Neural crest cell (in vitro differentiated cells): ENCODE results near the gene SAV1. TPM values are rescaled to one million over a fixed set of nuclear protein-coding genes. Genes with fewer than 3 reads are reported as not detected.

Source experiments
- DNase-seq: peaks from one replicate; pipeline ENCODE4 v3.0.0; 2021; ENCODE audit warnings: low read depth, mixed read lengths, low spot score
- H3K27ac Mint-ChIP-seq: one replicate; pipeline ENCODE4 v1.8.0; 2021; ENCODE audit warnings: mild to moderate bottlenecking, mixed read lengths; ENCODE audit not compliant: unreplicated experiment
- H3K27me3 Mint-ChIP-seq: 2 replicates; pipeline ENCODE4 v1.8.0; 2021; ENCODE audit warnings: low read depth, mild to moderate bottlenecking, mixed read lengths
- H3K36me3 Mint-ChIP-seq: 2 replicates; pipeline ENCODE4 v1.8.0; 2021; ENCODE audit warnings: low read depth, mild to moderate bottlenecking, mixed read lengths
- H3K4me1 Mint-ChIP-seq: 2 replicates; pipeline ENCODE4 v1.8.0; 2021; ENCODE audit warnings: mixed read lengths
- H3K4me3 Mint-ChIP-seq: one replicate; pipeline ENCODE4 v1.8.0; 2021; ENCODE audit warnings: mild to moderate bottlenecking, mixed read lengths
- H3K9me3 Mint-ChIP-seq: 2 replicates; pipeline ENCODE4 v1.8.0; 2021; ENCODE audit warnings: mixed read lengths
- total RNA-seq: library from RNA; stranded (reverse); gene quantifications from 2 replicates; pipeline ENCODE4 v1.2.1, GENCODE V29; 2021
- TF ChIP-seq, protein P1 (sequence below): fragments of 200-600 bp; sonication (generic); conservative IDR thresholded peaks from 2 replicates; pipeline ENCODE4 v1.5.0; 2021; ENCODE audit warnings: antibody characterized with exemption, mild to moderate bottlenecking

The SAV1 gene
- total RNA-seq, 1 donor from 2014 or later: 23.5 TPM

DNA sequence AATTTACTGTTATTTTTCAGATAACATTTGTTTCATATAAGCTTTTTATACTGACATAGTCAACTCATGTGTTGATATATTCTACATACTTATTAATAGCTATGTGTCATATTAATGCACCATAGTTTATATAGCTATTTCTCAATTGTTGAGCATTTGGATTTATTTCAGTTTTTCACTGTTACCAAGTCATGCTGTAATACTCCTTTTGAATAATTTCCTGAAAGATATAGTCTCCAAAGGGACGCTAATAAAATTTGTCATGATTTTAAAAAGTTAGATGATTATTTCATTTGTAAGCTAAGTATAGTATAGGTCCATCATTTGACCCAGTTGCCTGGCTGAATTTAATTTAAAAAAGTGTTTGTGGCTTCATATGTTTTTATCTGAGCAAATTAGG, 60.3 kb downstream of the SAV1 start:
- H3K4me3 Mint-ChIP-seq: no peak overlapping the region

DNA sequence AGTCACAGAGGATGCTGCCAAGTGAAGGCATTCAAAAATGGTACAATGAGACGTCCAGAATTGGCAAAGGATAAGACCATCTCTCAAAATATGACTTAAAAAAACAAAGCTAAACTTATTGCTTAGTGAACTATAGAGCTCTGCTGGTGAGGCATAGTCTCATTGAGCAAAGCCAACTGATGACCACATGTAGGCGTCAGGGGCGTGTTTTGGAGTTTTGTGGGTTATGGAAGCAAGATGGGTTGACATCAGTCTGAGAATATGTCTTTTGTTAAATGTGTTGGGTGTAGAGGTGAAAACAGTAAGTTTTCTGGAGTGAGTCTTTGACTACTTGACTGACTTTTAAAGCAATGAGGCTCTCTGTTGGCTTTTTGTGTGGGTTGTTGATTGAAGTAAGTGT, 60.9 kb downstream of the SAV1 start:
- TF ChIP-seq, protein P1, sequence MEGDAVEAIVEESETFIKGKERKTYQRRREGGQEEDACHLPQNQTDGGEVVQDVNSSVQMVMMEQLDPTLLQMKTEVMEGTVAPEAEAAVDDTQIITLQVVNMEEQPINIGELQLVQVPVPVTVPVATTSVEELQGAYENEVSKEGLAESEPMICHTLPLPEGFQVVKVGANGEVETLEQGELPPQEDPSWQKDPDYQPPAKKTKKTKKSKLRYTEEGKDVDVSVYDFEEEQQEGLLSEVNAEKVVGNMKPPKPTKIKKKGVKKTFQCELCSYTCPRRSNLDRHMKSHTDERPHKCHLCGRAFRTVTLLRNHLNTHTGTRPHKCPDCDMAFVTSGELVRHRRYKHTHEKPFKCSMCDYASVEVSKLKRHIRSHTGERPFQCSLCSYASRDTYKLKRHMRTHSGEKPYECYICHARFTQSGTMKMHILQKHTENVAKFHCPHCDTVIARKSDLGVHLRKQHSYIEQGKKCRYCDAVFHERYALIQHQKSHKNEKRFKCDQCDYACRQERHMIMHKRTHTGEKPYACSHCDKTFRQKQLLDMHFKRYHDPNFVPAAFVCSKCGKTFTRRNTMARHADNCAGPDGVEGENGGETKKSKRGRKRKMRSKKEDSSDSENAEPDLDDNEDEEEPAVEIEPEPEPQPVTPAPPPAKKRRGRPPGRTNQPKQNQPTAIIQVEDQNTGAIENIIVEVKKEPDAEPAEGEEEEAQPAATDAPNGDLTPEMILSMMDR: no peak
- Mint-ChIP-seq H3K36me3 (peaks cover 4% of the 10 kb centered on the region), H3K4me1 (peaks cover 16% of the 10 kb centered on the region), H3K27me3 (no peaks in the 10 kb centered on the region), H3K4me3 (no peak overlapping the region), H3K27ac (peak overlapping the region; percentile 79), H3K9me3 (no peaks in the 10 kb centered on the region)
- DNase-seq: no peak

More for the DNA sequence above, 60.3 kb downstream of the SAV1 start:
- H3K4me1 Mint-ChIP-seq: peaks cover 16% of the 10 kb centered on the region
- H3K36me3 Mint-ChIP-seq: peaks cover 4% of the 10 kb centered on the region
- DNase-seq: no peak
- TF ChIP-seq, protein P1: no peak
- H3K27me3 Mint-ChIP-seq: no peaks in the 10 kb centered on the region
- no peak overlapping the region for H3K27ac Mint-ChIP-seq
- no peaks in the 10 kb centered on the region for H3K9me3 Mint-ChIP-seq

DNA sequence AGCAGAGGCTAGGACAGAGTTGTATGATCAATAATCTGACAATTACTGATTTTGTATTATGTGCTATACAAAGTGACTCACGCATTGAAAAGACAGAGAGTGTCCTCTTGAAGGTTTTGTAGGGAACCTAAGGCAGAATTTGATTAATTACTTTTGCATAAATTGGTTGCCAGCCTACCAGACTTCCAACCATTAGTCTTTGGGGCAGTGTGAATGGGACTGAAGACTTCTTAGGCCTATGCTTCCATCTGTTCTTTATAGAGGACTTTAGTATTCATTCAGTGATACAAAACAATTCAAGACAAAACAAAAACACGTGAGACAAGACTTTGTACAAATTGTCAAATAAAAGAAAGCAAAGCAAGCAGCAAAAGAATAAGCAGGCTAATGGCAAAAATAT, 61.6 kb downstream of the SAV1 start:
- TF ChIP-seq, protein P1: no peak
- no peaks in the 10 kb centered on the region for H3K27me3 Mint-ChIP-seq
- H3K4me1 Mint-ChIP-seq: peaks cover 16% of the 10 kb centered on the region
- no peak for DNase-seq
- no peak overlapping the region for H3K4me3 Mint-ChIP-seq
- no peaks in the 10 kb centered on the region for H3K9me3 Mint-ChIP-seq
- H3K27ac Mint-ChIP-seq: no peak overlapping the region
- H3K36me3 Mint-ChIP-seq: peaks cover 4% of the 10 kb centered on the region

DNA sequence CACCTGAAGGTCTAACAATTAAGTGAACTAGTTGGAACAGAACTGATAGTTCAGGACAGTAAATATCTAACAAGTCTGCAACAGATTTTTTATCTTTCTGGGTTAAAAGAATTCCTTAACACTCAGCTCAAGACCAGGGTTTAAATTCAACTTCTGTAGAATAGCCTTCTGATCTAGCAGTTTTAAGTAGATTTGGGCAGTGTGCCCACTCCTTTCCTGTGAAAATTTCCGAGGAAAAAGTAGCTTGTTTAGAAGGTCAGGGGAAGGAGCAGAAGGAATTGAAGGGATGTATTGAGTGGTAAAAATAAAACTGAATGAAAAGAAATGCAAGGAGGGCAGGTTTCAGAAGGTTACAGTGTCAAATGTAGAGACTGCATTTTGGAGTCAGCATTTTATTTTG, 62.3 kb downstream of the SAV1 start:
- H3K36me3 Mint-ChIP-seq: peaks cover 4% of the 10 kb centered on the region
- TF ChIP-seq, protein P1: no peak
- H3K9me3 Mint-ChIP-seq: no peaks in the 10 kb centered on the region
- DNase-seq: no peak
- H3K4me3 Mint-ChIP-seq: no peak overlapping the region
- peaks cover 16% of the 10 kb centered on the region for H3K4me1 Mint-ChIP-seq
- H3K27me3 Mint-ChIP-seq: no peaks in the 10 kb centered on the region
- H3K27ac Mint-ChIP-seq: no peak overlapping the region

DNA sequence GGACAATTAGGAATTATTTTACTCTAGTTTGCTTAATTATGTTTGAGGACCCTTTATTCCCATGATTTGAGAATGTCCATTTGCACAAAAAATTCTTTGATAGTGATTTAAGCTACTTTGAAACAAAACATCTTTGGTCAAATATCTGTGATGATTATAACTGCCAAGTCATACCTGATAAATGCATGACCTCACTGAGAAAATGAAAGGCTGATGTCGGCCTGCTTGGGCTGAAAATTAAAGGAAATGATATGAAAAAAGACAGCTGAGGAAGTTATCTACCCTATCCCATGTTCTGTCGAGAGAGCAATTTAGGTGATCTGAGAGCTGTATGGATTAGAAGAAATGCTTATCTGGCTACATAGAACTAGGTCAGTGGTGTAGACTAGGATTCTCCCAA, 64.5 kb downstream of the SAV1 start:
- Mint-ChIP-seq H3K9me3 (no peaks in the 10 kb centered on the region), H3K4me1 (peaks cover 22% of the 10 kb centered on the region), H3K4me3 (no peak overlapping the region), H3K36me3 (peaks cover 4% of the 10 kb centered on the region), H3K27me3 (no peaks in the 10 kb centered on the region), H3K27ac (no peak overlapping the region)
- TF ChIP-seq, protein P1: no peak
- DNase-seq: no peak

DNA sequence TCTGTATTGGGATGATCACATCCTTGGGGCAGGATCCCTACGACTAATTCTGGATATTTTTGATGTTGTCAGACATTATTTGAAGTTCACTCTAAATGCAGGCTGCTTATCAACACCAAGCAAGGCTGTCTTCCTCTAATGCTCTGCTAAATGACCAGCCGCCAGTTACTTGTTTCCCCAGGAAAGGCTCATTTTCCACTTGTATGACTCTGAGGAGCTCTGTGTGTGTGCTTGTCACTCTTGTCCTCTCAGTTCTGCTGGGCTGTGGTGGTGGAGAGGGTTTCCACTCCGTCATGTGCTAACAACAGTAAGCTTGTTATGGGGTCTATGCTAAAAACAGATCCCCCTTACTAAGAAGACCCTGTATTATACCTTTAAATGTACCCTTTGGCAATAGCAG, 66.1 kb downstream of the SAV1 start:
- TF ChIP-seq, protein P1: no peak
- Mint-ChIP-seq H3K36me3 (no peaks in the 10 kb centered on the region), H3K27ac (no peak overlapping the region), H3K4me1 (peaks cover 19% of the 10 kb centered on the region), H3K9me3 (no peaks in the 10 kb centered on the region), H3K27me3 (no peaks in the 10 kb centered on the region), H3K4me3 (no peak overlapping the region)
- no peak for DNase-seq
